Fibroblast of skin of left quadriceps (primary cell): ENCODE results near the gene INPP4B.
A peak's percentile ranks its signal among the peaks of the same experiment; 100 is the strongest.
"Not testable (repeated sequence)": the region's sequence is repeated elsewhere in the genome, so short reads cannot be mapped to it uniquely, and the experiment has no call there.

Experiments used
- DNase-seq, 2 experiments: peaks; one replicate each; pipeline ENCODE4 v3.0.0-alpha.2; 2013; ENCODE audit warnings: low read depth in 2 of 2

The INPP4B gene

GRCh38 chr4:142085513-142086292 lies 760.4 kb downstream of the INPP4B start:
- no peak for DNase-seq

- no peak for DNase-seq
Measured at GRCh38 chr4:142083264-142083663, 762.8 kb downstream of the INPP4B start.

- no peak for DNase-seq
Measured at GRCh38 chr4:142081025-142081424, 765.1 kb downstream of the INPP4B start.

- DNase-seq = no peak
Measured at GRCh38 chr4:142079959-142080358, 766.1 kb downstream of the INPP4B start.

- DNase-seq = no peak
Measured at GRCh38 chr4:142077048-142077447, 769.1 kb downstream of the INPP4B start.

- not testable (repeated sequence) for DNase-seq
Measured at GRCh38 chr4:142068304-142068703, 777.8 kb downstream of the INPP4B start.

- DNase-seq = not testable (repeated sequence)
Measured at GRCh38 chr4:142066562-142066961, 779.5 kb downstream of the INPP4B start.

- peak in 1 of 2 experiments; percentile 27 for DNase-seq
Measured at GRCh38 chr4:142065086-142065647, 780.9 kb downstream of the INPP4B start.

GRCh38 chr4:142064181-142064580 lies 781.9 kb downstream of the INPP4B start:
- peak in 1 of 2 experiments; percentile 39 for DNase-seq

GRCh38 chr4:142045996-142046395 lies 800.1 kb downstream of the INPP4B start:
- no peak for DNase-seq

GRCh38 chr4:142044271-142044670 lies 801.8 kb downstream of the INPP4B start:
- no peak for DNase-seq

- no peak for DNase-seq
Measured at GRCh38 chr4:142043509-142043908, 802.6 kb downstream of the INPP4B start.

- DNase-seq = no peak
Measured at GRCh38 chr4:142041788-142042187, 804.3 kb downstream of the INPP4B start.

- DNase-seq = no peak
Measured at GRCh38 chr4:142040043-142040442, 806.1 kb downstream of the INPP4B start.

GRCh38 chr4:142036795-142037583 lies 809.1 kb downstream of the INPP4B start:
- no peak for DNase-seq

- DNase-seq = peak in 1 of 2 experiments; percentile 16
Measured at GRCh38 chr4:142035566-142035965, 810.5 kb downstream of the INPP4B start.

GRCh38 chr4:142034101-142034500 lies 812.0 kb downstream of the INPP4B start:
- DNase-seq = no peak

- no peak for DNase-seq
Measured at GRCh38 chr4:142030010-142030409, 816.1 kb downstream of the INPP4B start.

GRCh38 chr4:142021761-142022160 lies 824.3 kb downstream of the INPP4B start:
- DNase-seq = no peak

- no peak for DNase-seq
Measured at GRCh38 chr4:142021181-142021580, 824.9 kb downstream of the INPP4B start.

- DNase-seq = no peak
Measured at GRCh38 chr4:142016031-142016430, 830.1 kb downstream of the INPP4B start.

- no peak for DNase-seq
Measured at GRCh38 chr4:142009751-142010150, 836.4 kb downstream of the INPP4B start.

- no peak for DNase-seq
Measured at GRCh38 chr4:142005519-142005918, 840.6 kb downstream of the INPP4B start.
